GM12878 (cell line): ENCODE results near the gene ENDOU. TPM values are rescaled to one million over a fixed set of nuclear protein-coding genes. Genes with fewer than 3 reads are reported as not detected.

Experiments
- ATAC-seq: fragments of 200-7000 bp; cut with Tn5 transposase; 3 replicates; pipeline ENCODE4 v1.9.1; 2020; ENCODE audit warnings: mild to moderate bottlenecking, moderate library complexity
- BruUV-seq: library from RNA; stranded (reverse); fragments of 400-500 nt; replicated peaks from 2 replicates; lab custom pipeline; 2021; lab: Mats Ljungman, UMichigan
- CTCF ChIA-PET: fragments of 300-600 bp; sonication (Branson Sonifier 250); formaldehyde crosslinking; extraction: SDS; loops from one replicate; lab custom pipeline; 2021; ENCODE audit warnings: inconsistent platforms; lab: Yijun Ruan, JAX
- POLR2A ChIA-PET: fragments of 350-600 bp; formaldehyde crosslinking; extraction: SDS; loops from one replicate; lab custom pipeline; 2021; ENCODE audit warnings: inconsistent platforms; lab: Charles Lee
- RAD21 ChIA-PET: fragments of 300-600 bp; sonication (Branson Sonifier 250); formaldehyde crosslinking; loops from one replicate; lab custom pipeline; 2023; ENCODE audit warnings: antibody characterized with exemption; ENCODE audit not compliant: unreplicated experiment; lab: Charles Lee
- SMC1A ChIA-PET: fragments of 300-600 bp; sonication (Branson Sonifier 250); formaldehyde crosslinking; loops from one replicate; lab custom pipeline; 2023; ENCODE audit not compliant: unreplicated experiment, uncharacterized antibody; lab: Charles Lee
- DNase-seq: peaks from one replicate; pipeline ENCODE4 v3.0.0-alpha.2; 2011; ENCODE audit warnings: low read depth, low spot score
- FAIRE-seq: peaks from 3 replicates; lab custom pipeline; 2011; peaks lifted over from hg19 to GRCh38; lab: Jason Lieb, UNC
- H2AFZ ChIP-seq: 2 replicates; pipeline ENCODE4 v1.6.0; 2011; ENCODE audit warnings: low read depth, low read length, control low read depth; ENCODE audit not compliant: control insufficient read depth
- H3K27ac ChIP-seq: 2 replicates; pipeline ENCODE4 v1.5.1; 2011; ENCODE audit warnings: control low read depth; ENCODE audit not compliant: control insufficient read depth, insufficient read depth
- H3K27me3 ChIP-seq, 2 experiments: replicated peaks in 1 of 2; 2 replicates each; pipeline versions ENCODE4 v1.6.0 to v1.6.1; 2011; ENCODE audit warnings: low read length in 1 of 2; ENCODE audit not compliant: control insufficient read depth in 2 of 2, insufficient read depth in 2 of 2
- H3K36me3 ChIP-seq, 2 experiments: 2 replicates each; pipeline ENCODE4 v1.5.1; 2011; ENCODE audit warnings: low read length in 1 of 2; ENCODE audit not compliant: control insufficient read depth in 2 of 2, insufficient read depth in 2 of 2
- H3K4me1 ChIP-seq: 2 replicates; pipeline ENCODE4 v1.6.1; 2011; ENCODE audit warnings: mild to moderate bottlenecking, low read length, moderate library complexity, mixed read lengths; ENCODE audit not compliant: control insufficient read depth, insufficient read depth
- H3K4me2 ChIP-seq: 2 replicates; pipeline ENCODE4 v1.6.0; 2011; ENCODE audit warnings: control low read depth; ENCODE audit not compliant: control insufficient read depth, insufficient read depth
- H3K4me3 ChIP-seq: fragments of 200-600 bp; sonication (generic); 2 replicates; pipeline ENCODE4 v1.5.1; 2016
- H3K79me2 ChIP-seq: 2 replicates; pipeline ENCODE4 v1.6.0; 2011; ENCODE audit warnings: low read length; ENCODE audit not compliant: control insufficient read depth, insufficient read depth
- H3K9ac ChIP-seq: 2 replicates; pipeline ENCODE4 v1.8.0; 2011; ENCODE audit warnings: low read length, control low read depth, mixed read lengths; ENCODE audit not compliant: control insufficient read depth, insufficient read depth
- H3K9me3 ChIP-seq: replicated peaks from 3 replicates; pipeline ENCODE4 v1.5.1; 2011; ENCODE audit warnings: mild to moderate bottlenecking, low read length; ENCODE audit not compliant: control insufficient read depth, insufficient read depth
- H4K20me1 ChIP-seq: 2 replicates; pipeline ENCODE4 v1.6.0; 2011; ENCODE audit not compliant: control insufficient read depth, insufficient read depth
- CBX5 ChIP-seq: sonication (generic); IDR thresholded peaks from 2 replicates; pipeline ENCODE4 v1.6.1; 2016; ENCODE audit warnings: low read depth, moderate library complexity, mild to moderate bottlenecking, inconsistent platforms
- CEBPB ChIP-seq, 2 experiments: fragments of 150-350 bp in 1 of 2; IDR thresholded peaks; 2 replicates each; pipeline ENCODE4 v1.6.1; 2012 to 2014; ENCODE audit warnings: low read depth in 2 of 2, low read length in 2 of 2, borderline replicate concordance in 1 of 2, inconsistent platforms in 1 of 2
- HDAC6 ChIP-seq: fragments of 200-600 bp; sonication (generic); IDR thresholded peaks from one replicate; pipeline ENCODE4 v1.8.0; 2017; ENCODE audit warnings: antibody characterized with exemption; ENCODE audit not compliant: unreplicated experiment
- IRF4 ChIP-seq: IDR thresholded peaks from 2 replicates; pipeline ENCODE4 v1.6.1; 2011; ENCODE audit warnings: low read depth, low read length
- MEF2A ChIP-seq: IDR thresholded peaks from 2 replicates; pipeline ENCODE4 v1.6.1; 2011; ENCODE audit warnings: low read depth, mild to moderate bottlenecking, low read length, moderate library complexity; ENCODE audit not compliant: insufficient read depth
- MXI1 ChIP-seq: fragments of 150-350 bp; IDR thresholded peaks from 2 replicates; pipeline ENCODE4 v1.6.1; 2011; ENCODE audit warnings: low read depth, mild to moderate bottlenecking, inconsistent platforms, low read length, improper control_type of control experiment
- NFXL1 ChIP-seq: fragments of 450-650 bp; IDR thresholded peaks from 2 replicates; pipeline ENCODE4 v1.6.1; 2017; ENCODE audit warnings: antibody characterized with exemption, mild to moderate bottlenecking, borderline replicate concordance
- PML ChIP-seq: IDR thresholded peaks from 2 replicates; pipeline ENCODE4 v1.6.1; 2012; ENCODE audit warnings: low read length, inconsistent platforms
- TARDBP ChIP-seq: IDR thresholded peaks from 2 replicates; pipeline ENCODE4 v1.6.1; 2016; ENCODE audit warnings: borderline replicate concordance
- WGBS: methylation state at CpG from one replicate; pipeline ENCODE4 v1.1.6; 2016; ENCODE audit warnings: low lambda C conversion rate; ENCODE audit not compliant: insufficient replicate concordance, insufficient coverage; ENCODE audit errors: missing lambda C conversion rate; 5-methylcytosine and 5-hydroxymethylcytosine counted together
- in situ Hi-C: fragments of 300-500 bp; cut with MboI; formaldehyde crosslinking; loops from 9 replicates; pipeline ENCODE4 v1.14.3; 2018; ENCODE audit warnings: mixed read lengths
- intact Hi-C: fragments of 100-400 bp; cut with micrococcal nuclease; formaldehyde crosslinking; loops from one replicate; pipeline ENCODE4 v1.14.2; 2022; ENCODE audit not compliant: unreplicated experiment
- polyA plus RNA-seq, 11 experiments: library from polyadenylated mRNA; depleted of rRNA in 4 of 11; unstranded in 6 of 11; stranded (reverse) in 5 of 11; fragments of >200 nt; fragmentation: Nextera tagmentation in 4 of 11; fragmentation: Illumina TruSeq in 1 of 11; extraction: Ambion mirVana in 4 of 11; extraction: Trizol in 1 of 11; gene quantifications; 1 replicate in 1 of 11; 2 replicates in 10 of 11; pipeline versions ENCODE4 v1.2.1 to v1.2.3, GENCODE V29; 2011 to 2016; ENCODE audit warnings: inconsistent platforms in 2 of 11, missing spikeins in 2 of 11, low read depth in 1 of 11
- total RNA-seq, 4 experiments: library from RNA; depleted of rRNA in 3 of 4; stranded (reverse); fragments of >200 nt in 3 of 4; fragmentation: Illumina TruSeq in 1 of 4; extraction: Trizol in 1 of 4; gene quantifications; 2 replicates each; pipeline versions ENCODE4 v1.2.1 to v1.2.3, GENCODE V29; 2013 to 2021
- TF ChIP-seq, protein P1 (sequence below): fragments of 450-650 bp; formaldehyde crosslinking; IDR thresholded peaks from 2 replicates; pipeline ENCODE4 v1.4.0; 2020; ENCODE audit warnings: mild to moderate bottlenecking, moderate library complexity
- TF ChIP-seq, protein P2 (sequence below): fragments of 450-650 bp; IDR thresholded peaks from 2 replicates; pipeline ENCODE4 v1.6.1; 2016; ENCODE audit warnings: mild to moderate bottlenecking, moderate library complexity, borderline replicate concordance
- TF ChIP-seq, protein P3 (sequence below): fragments of 150-350 bp; IDR thresholded peaks from 2 replicates; pipeline ENCODE4 v1.6.1; 2014; ENCODE audit warnings: mild to moderate bottlenecking, low read depth, low read length

ENDOU gene
- total and polyA plus RNA-seq, 10 of the 15 experiments (the other 5 are each of a cell fraction or from before 2014, with no cell fraction given), result 0.03 to 0.17 (median 0.10) TPM; not detected in 4

- ChIA-PET POLR2A (interaction anchor here (0.6 to 5.7 kb wide), 2 partner anchors 27 to 167 kb away, joined by 4 to 40 read pairs; no protein-coding TSS in a partner anchor), CTCF (interaction anchor here (0.8 to 19.3 kb wide), 9 partner anchors 9 to 116 kb away, joined by 3 to 814 read pairs (median 48); partner anchors contain the start of genes ENDOU and RAPGEF3), SMC1A (interaction anchor here (0.8 to 7.2 kb wide), 9 partner anchors 13 to 395 kb away, joined by 3 to 267 read pairs (median 9); partner anchors contain the start of genes ENDOU and RAPGEF3), RAD21 (interaction anchor here (1.0 to 8.9 kb wide), 7 partner anchors 10 to 67 kb away, joined by 3 to 327 read pairs (median 6); partner anchors contain the start of gene RAPGEF3)
- FAIRE-seq (no peak), ATAC-seq (no peak), DNase-seq (no peak)
- H3K36me3 ChIP-seq, result no peaks in the 10 kb centered on the region
- H3K27ac ChIP-seq, result no peak overlapping the region
- H3K4me1 ChIP-seq, result peaks cover 6% of the 10 kb centered on the region; the same call in 1 of the 2 replicates
- no peaks in the 10 kb centered on the region for H4K20me1 ChIP-seq
- H3K4me3 ChIP-seq, result no peak overlapping the region
- no peak overlapping the region for H3K4me2 ChIP-seq
- in situ Hi-C loops, result no loop called here
- no peaks in the 10 kb centered on the region for H3K9me3 ChIP-seq
- intact Hi-C loops, result loop anchor here (10.0 kb wide), 1 partner anchor 735 kb away; no protein-coding TSS in a partner anchor
- no peak overlapping the region for H2AFZ ChIP-seq
- no peaks in the 10 kb centered on the region for H3K79me2 ChIP-seq
- H3K27me3 ChIP-seq, result no peaks in the 10 kb centered on the region
- BruUV-seq, result no TSS peak
- 55% methylated on average over 4 of the region's 4 CpGs for WGBS
- no peak overlapping the region for H3K9ac ChIP-seq
- TF ChIP-seq, protein P1, sequence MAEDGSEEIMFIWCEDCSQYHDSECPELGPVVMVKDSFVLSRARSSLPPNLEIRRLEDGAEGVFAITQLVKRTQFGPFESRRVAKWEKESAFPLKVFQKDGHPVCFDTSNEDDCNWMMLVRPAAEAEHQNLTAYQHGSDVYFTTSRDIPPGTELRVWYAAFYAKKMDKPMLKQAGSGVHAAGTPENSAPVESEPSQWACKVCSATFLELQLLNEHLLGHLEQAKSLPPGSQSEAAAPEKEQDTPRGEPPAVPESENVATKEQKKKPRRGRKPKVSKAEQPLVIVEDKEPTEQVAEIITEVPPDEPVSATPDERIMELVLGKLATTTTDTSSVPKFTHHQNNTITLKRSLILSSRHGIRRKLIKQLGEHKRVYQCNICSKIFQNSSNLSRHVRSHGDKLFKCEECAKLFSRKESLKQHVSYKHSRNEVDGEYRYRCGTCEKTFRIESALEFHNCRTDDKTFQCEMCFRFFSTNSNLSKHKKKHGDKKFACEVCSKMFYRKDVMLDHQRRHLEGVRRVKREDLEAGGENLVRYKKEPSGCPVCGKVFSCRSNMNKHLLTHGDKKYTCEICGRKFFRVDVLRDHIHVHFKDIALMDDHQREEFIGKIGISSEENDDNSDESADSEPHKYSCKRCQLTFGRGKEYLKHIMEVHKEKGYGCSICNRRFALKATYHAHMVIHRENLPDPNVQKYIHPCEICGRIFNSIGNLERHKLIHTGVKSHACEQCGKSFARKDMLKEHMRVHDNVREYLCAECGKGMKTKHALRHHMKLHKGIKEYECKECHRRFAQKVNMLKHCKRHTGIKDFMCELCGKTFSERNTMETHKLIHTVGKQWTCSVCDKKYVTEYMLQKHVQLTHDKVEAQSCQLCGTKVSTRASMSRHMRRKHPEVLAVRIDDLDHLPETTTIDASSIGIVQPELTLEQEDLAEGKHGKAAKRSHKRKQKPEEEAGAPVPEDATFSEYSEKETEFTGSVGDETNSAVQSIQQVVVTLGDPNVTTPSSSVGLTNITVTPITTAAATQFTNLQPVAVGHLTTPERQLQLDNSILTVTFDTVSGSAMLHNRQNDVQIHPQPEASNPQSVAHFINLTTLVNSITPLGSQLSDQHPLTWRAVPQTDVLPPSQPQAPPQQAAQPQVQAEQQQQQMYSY (CRISPR knock-in tag), result no peak
- TF ChIP-seq, protein P2, sequence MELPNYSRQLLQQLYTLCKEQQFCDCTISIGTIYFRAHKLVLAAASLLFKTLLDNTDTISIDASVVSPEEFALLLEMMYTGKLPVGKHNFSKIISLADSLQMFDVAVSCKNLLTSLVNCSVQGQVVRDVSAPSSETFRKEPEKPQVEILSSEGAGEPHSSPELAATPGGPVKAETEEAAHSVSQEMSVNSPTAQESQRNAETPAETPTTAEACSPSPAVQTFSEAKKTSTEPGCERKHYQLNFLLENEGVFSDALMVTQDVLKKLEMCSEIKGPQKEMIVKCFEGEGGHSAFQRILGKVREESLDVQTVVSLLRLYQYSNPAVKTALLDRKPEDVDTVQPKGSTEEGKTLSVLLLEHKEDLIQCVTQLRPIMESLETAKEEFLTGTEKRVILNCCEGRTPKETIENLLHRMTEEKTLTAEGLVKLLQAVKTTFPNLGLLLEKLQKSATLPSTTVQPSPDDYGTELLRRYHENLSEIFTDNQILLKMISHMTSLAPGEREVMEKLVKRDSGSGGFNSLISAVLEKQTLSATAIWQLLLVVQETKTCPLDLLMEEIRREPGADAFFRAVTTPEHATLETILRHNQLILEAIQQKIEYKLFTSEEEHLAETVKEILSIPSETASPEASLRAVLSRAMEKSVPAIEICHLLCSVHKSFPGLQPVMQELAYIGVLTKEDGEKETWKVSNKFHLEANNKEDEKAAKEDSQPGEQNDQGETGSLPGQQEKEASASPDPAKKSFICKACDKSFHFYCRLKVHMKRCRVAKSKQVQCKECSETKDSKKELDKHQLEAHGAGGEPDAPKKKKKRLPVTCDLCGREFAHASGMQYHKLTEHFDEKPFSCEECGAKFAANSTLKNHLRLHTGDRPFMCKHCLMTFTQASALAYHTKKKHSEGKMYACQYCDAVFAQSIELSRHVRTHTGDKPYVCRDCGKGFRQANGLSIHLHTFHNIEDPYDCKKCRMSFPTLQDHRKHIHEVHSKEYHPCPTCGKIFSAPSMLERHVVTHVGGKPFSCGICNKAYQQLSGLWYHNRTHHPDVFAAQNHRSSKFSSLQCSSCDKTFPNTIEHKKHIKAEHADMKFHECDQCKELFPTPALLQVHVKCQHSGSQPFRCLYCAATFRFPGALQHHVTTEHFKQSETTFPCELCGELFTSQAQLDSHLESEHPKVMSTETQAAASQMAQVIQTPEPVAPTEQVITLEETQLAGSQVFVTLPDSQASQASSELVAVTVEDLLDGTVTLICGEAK, result no peak
- TF ChIP-seq, protein P3, sequence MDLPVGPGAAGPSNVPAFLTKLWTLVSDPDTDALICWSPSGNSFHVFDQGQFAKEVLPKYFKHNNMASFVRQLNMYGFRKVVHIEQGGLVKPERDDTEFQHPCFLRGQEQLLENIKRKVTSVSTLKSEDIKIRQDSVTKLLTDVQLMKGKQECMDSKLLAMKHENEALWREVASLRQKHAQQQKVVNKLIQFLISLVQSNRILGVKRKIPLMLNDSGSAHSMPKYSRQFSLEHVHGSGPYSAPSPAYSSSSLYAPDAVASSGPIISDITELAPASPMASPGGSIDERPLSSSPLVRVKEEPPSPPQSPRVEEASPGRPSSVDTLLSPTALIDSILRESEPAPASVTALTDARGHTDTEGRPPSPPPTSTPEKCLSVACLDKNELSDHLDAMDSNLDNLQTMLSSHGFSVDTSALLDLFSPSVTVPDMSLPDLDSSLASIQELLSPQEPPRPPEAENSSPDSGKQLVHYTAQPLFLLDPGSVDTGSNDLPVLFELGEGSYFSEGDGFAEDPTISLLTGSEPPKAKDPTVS, result no peak
- no peak for TF ChIP-seq PML
- no peak for TF ChIP-seq CBX5
- TF ChIP-seq CEBPB (IDR thresholded peaks at IDR 0.05; ENCODE audit: borderline replicate concordance in 1 of 2, low read depth in 2 of 2, low read length in 2 of 2), result no peak
- TF ChIP-seq IRF4, result no peak
- no peak for TF ChIP-seq MXI1
- TF ChIP-seq TARDBP, result no peak
- TF ChIP-seq NFXL1, result no peak
- TF ChIP-seq HDAC6, result no peak
- TF ChIP-seq MEF2A, result no peak
These were observed 44.2 kb upstream of the ENDOU start for GRCh38 chr12:47769234-47770085.
